Adrenal gland (tissue), 5 donors: Measurements from ENCODE around the gene EPDR1.
"Not testable (repeated sequence)": the region's sequence is repeated elsewhere in the genome, so short reads cannot be mapped to it uniquely, and the experiment has no call there.

Source experiments
- POLR2A ChIP-seq, 2 donors: fragments of 450-650 bp; IDR thresholded peaks; one replicate each; pipeline ENCODE4 v1.6.1; 2017; ENCODE audit warnings: antibody characterized with exemption in 2 of 2, mild to moderate bottlenecking in 2 of 2, moderate library complexity in 1 of 2
- TF ChIP-seq, protein P1 (sequence below), 6 experiments: fragments of 450-650 bp in 4 of 6; fragments of 200-600 bp in 2 of 6; sonication (generic) in 1 of 6; IDR thresholded peaks; 1 replicate in 5 of 6; 2 replicates in 1 of 6; pipeline versions ENCODE4 v1.5.1 to v1.8.0; 2016 to 2021; ENCODE audit warnings: antibody characterized with exemption in 6 of 6, mild to moderate bottlenecking in 2 of 6, moderate library complexity in 1 of 6
- donor health status: DM: no; HTN: no; CAD: no.

DNA sequence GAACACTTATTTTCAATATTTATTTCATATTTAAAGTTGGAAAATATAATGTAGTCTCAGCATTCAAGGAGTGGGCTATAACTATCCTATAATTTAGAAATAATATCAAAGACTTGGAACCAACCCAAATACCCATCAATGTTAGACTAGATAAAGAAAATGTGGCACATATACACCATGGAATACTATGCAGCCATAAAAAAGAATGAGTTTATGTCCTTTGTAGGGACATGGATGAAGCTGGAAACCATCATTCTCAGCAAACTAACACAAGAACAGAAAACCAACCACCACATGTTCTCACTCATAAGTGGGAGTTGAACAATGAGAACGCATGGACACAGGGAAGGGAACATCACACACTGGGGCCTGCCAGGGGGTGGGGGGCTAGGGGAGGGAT, 33.8 kb downstream of the EPDR1 start:
- TF ChIP-seq, protein P1, sequence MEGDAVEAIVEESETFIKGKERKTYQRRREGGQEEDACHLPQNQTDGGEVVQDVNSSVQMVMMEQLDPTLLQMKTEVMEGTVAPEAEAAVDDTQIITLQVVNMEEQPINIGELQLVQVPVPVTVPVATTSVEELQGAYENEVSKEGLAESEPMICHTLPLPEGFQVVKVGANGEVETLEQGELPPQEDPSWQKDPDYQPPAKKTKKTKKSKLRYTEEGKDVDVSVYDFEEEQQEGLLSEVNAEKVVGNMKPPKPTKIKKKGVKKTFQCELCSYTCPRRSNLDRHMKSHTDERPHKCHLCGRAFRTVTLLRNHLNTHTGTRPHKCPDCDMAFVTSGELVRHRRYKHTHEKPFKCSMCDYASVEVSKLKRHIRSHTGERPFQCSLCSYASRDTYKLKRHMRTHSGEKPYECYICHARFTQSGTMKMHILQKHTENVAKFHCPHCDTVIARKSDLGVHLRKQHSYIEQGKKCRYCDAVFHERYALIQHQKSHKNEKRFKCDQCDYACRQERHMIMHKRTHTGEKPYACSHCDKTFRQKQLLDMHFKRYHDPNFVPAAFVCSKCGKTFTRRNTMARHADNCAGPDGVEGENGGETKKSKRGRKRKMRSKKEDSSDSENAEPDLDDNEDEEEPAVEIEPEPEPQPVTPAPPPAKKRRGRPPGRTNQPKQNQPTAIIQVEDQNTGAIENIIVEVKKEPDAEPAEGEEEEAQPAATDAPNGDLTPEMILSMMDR (IDR thresholded peaks at IDR 0.05) = not testable (repeated sequence)
- not testable (repeated sequence) for TF ChIP-seq POLR2A (IDR thresholded peaks at IDR 0.05)
